Measurements from ENCODE around the gene SMIM3.

SMIM3 gene

GRCh38 chr5:150779397-150780186 is 1.0 kb downstream of the SMIM3 start:
- H3K9me3 ChIP-seq (ENCODE audit: control insufficient read depth, low read length) = no peaks in the 10 kb centered on the region
- no peaks in the 10 kb centered on the region for H3K36me3 ChIP-seq (ENCODE audit: control insufficient read depth, insufficient read depth, low read length)
- peaks cover 19% of the 10 kb centered on the region for H3K4me1 ChIP-seq
- H3K27ac ChIP-seq = peak overlapping the region; percentile 81
- H3K4me3 ChIP-seq (ENCODE audit: low read depth, low read length) = peak overlapping the region; percentile 83
- H3K9ac ChIP-seq = no peak overlapping the region
- peak overlapping the region; percentile 94 for H3K4me2 ChIP-seq (ENCODE audit: low read length)
- no peak for TF ChIP-seq CTCF (IDR thresholded peaks at IDR 0.05)
- H2AFZ ChIP-seq = peak overlapping the region; percentile 92
- H3K27me3 ChIP-seq (ENCODE audit: control insufficient read depth, insufficient read depth, low read length) = no peaks in the 10 kb centered on the region
- peaks cover 3% of the 10 kb centered on the region for H3K79me2 ChIP-seq

GRCh38 chr5:150780187-150780692 is 1.7 kb downstream of the SMIM3 start:
- H3K4me2 ChIP-seq (ENCODE audit: low read length) = no peak overlapping the region
- H3K4me1 ChIP-seq = peaks cover 19% of the 10 kb centered on the region
- peaks cover 5% of the 10 kb centered on the region for H3K79me2 ChIP-seq
- no peaks in the 10 kb centered on the region for H3K36me3 ChIP-seq (ENCODE audit: control insufficient read depth, insufficient read depth, low read length)
- H2AFZ ChIP-seq = no peak overlapping the region
- H3K9ac ChIP-seq = no peak overlapping the region
- no peak for TF ChIP-seq CTCF (IDR thresholded peaks at IDR 0.05)
- H3K4me3 ChIP-seq (ENCODE audit: low read depth, low read length) = no peak overlapping the region
- H3K9me3 ChIP-seq (ENCODE audit: control insufficient read depth, low read length) = no peaks in the 10 kb centered on the region
- H3K27me3 ChIP-seq (ENCODE audit: control insufficient read depth, insufficient read depth, low read length) = no peaks in the 10 kb centered on the region
- peak overlapping the region; percentile 52 for H3K27ac ChIP-seq

GRCh38 chr5:150780816-150781221 is 2.3 kb downstream of the SMIM3 start:
- Histone ChIP-seq H3K4me2 (ENCODE audit: low read length) (no peak overlapping the region), H3K79me2 (peaks cover 7% of the 10 kb centered on the region), H3K27me3 (ENCODE audit: control insufficient read depth, insufficient read depth, low read length) (no peaks in the 10 kb centered on the region), H2AFZ (no peak overlapping the region), H3K9me3 (ENCODE audit: control insufficient read depth, low read length) (no peaks in the 10 kb centered on the region), H3K4me3 (ENCODE audit: low read depth, low read length) (no peak overlapping the region), H3K9ac (no peak overlapping the region), H3K4me1 (peaks cover 19% of the 10 kb centered on the region), H3K27ac (peak overlapping the region; percentile 52), H3K36me3 (ENCODE audit: control insufficient read depth, insufficient read depth, low read length) (no peaks in the 10 kb centered on the region)
- TF ChIP-seq CTCF (IDR thresholded peaks at IDR 0.05) = no peak

GRCh38 chr5:150781706-150782614 is 3.4 kb downstream of the SMIM3 start:
- Histone ChIP-seq H3K36me3 (ENCODE audit: control insufficient read depth, insufficient read depth, low read length) (no peaks in the 10 kb centered on the region), H3K79me2 (peaks cover 16% of the 10 kb centered on the region), H3K27me3 (ENCODE audit: control insufficient read depth, insufficient read depth, low read length) (no peaks in the 10 kb centered on the region), H3K9ac (no peak overlapping the region), H3K27ac (peak overlapping the region; percentile 71), H3K9me3 (ENCODE audit: control insufficient read depth, low read length) (no peaks in the 10 kb centered on the region), H3K4me2 (ENCODE audit: low read length) (peak overlapping the region; percentile 34), H3K4me3 (ENCODE audit: low read depth, low read length) (no peak overlapping the region), H3K4me1 (peaks cover 19% of the 10 kb centered on the region), H2AFZ (no peak overlapping the region)
- TF ChIP-seq CTCF (IDR thresholded peaks at IDR 0.05) = no peak
